GM20000 (cell line): ENCODE data around the gene IFRD1.
"Not testable (repeated sequence)": the region's sequence is repeated elsewhere in the genome, so short reads cannot be mapped to it uniquely, and the experiment has no call there.

Experiments used
- DNase-seq: peaks from one replicate; pipeline ENCODE4 v3.0.0; 2012; ENCODE audit warnings: low spot score
- CTCF ChIP-seq: IDR thresholded peaks from 2 replicates; pipeline ENCODE4 v1.5.1; 2012; ENCODE audit warnings: mild to moderate bottlenecking, control low read depth; ENCODE audit errors: extremely low read depth, missing control alignments

Gene IFRD1

GRCh38 chr7:112510001-112510742, 59.9 kb downstream of the IFRD1 start:
- DNase-seq, result peak; percentile 25
- TF ChIP-seq CTCF, result no peak

- DNase-seq, result no peak
- TF ChIP-seq CTCF, result no peak
Measured at GRCh38 chr7:112510743-112511110, 60.5 kb downstream of the IFRD1 start.

GRCh38 chr7:112511451-112512202, 61.4 kb downstream of the IFRD1 start:
- no peak for TF ChIP-seq CTCF
- DNase-seq, result no peak

GRCh38 chr7:112512451-112513210, 62.4 kb downstream of the IFRD1 start:
- no peak for DNase-seq
- TF ChIP-seq CTCF, result no peak

GRCh38 chr7:112515989-112516388, 65.7 kb downstream of the IFRD1 start:
- DNase-seq, result no peak

GRCh38 chr7:112516418-112516817, 66.2 kb downstream of the IFRD1 start:
- not testable (repeated sequence) for DNase-seq

More at GRCh38 chr7:112515989-112516388, 65.7 kb downstream of the IFRD1 start:
- TF ChIP-seq CTCF, result no peak

- DNase-seq, result no peak
- no peak for TF ChIP-seq CTCF
Measured at GRCh38 chr7:112517487-112517886, 67.2 kb downstream of the IFRD1 start.
